Tongue (tissue), 2 donors: Measurements from ENCODE around the gene FADS6. TPM values are rescaled to one million over a fixed set of nuclear protein-coding genes. Genes with fewer than 3 reads are reported as not detected.

ENCODE experiments used
- DNase-seq: peaks from one replicate; pipeline ENCODE4 v3.0.0-alpha.2; 2015
- total RNA-seq: library from RNA; depleted of rRNA; stranded (reverse); fragments of >200 nt; gene quantifications from one replicate; pipeline ENCODE4 v1.2.3, GENCODE V29; 2014

FADS6 gene
- total RNA-seq, 1 donor from 2014 or later: 0.51 TPM

GRCh38 chr17:74853048-74853397 is 40.4 kb downstream of the FADS6 start:
- no peak for DNase-seq

- DNase-seq: peak; percentile 41
Measured at GRCh38 chr17:74852237-74853047, 41.0 kb downstream of the FADS6 start.

GRCh38 chr17:74851612-74852236 is 41.7 kb downstream of the FADS6 start:
- no peak for DNase-seq

GRCh38 chr17:74850914-74851313 is 42.5 kb downstream of the FADS6 start:
- no peak for DNase-seq

- no peak for DNase-seq
Measured at GRCh38 chr17:74850310-74850709, 43.1 kb downstream of the FADS6 start.

- DNase-seq: no peak
Measured at GRCh38 chr17:74848656-74849399, 44.6 kb downstream of the FADS6 start.

DNA sequence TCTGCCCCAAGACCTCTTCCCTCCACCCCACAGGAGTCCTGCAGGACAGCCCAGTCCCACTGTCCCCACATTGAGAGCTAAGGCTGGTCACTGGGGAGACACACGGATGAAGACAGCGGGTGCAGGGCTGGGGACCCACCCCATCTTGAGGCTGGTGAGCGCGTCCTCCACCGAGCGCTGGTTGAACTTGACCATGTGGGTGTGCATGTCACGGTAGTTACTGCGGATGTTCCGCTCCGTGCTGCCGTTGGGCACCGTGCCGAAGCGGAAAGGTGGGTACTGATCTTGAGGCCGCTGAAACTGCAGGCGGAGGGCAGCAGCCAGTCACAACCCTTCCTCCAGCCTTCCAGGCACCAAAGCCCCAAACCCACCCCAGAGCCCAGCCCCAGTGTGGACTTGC is 46.8 kb downstream of the FADS6 start:
- DNase-seq: no peak

GRCh38 chr17:74843352-74843627 is 50.1 kb downstream of the FADS6 start:
- DNase-seq: no peak

DNA sequence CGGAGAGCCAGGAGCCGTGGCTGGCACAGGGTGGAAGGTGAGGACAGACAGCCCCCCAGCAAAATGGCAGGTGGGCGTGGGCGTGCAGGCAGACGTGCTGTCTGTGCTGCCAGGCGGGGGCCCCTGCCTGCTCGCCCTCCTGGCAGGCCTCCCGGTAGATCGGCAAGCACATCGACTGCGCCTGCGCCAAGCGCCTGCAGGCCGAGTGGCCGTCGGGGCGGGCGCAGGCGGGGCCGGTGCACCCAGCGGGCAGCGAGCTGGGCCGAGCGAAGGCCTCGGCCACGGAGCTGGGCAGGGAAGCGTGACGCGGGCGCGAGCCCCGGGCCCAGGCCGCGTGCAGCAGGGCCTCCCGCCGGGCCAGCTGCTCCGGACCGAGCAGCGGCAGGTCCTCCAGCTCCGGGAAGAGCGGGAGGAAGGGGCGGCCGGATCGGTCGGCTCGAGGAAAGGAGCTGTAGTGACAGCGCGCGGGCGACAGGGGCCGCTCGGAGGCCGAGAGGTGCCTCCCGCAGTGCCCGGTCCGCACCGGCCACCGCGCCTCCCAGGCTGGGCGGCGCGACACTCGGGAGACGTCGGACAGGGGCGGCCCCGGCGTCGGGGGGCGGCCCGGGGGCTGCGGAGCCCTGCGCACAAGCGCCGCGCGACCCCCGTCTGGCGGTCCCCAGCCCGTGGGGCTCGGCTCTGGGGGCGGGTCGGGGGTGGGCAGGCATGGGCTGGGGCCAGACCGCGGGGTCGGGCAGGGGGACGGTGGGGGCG is 50.7 kb downstream of the FADS6 start:
- DNase-seq: peak; percentile 86

DNA sequence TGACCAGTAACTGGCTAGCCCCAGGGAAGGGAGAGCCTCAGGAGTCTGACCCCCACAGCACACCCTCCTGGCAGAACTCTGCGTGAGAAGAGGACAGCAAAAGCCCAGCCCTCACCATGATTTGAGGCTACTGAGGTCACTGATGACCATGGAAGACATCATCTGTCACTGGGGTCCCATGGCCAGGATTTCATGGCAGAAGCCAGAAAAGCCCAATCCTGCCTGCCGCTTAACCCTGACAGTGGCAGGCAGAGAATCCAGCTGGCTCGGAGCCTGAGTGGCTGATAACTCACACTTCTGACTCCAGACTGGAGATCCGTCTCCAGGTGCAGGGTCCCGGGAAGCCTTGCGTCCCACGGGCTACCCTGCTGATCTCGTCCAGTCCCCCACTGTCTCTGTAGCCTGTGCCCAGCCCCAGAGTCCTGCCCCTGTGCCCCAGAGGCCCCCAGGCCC is 51.3 kb downstream of the FADS6 start:
- DNase-seq: no peak

DNA sequence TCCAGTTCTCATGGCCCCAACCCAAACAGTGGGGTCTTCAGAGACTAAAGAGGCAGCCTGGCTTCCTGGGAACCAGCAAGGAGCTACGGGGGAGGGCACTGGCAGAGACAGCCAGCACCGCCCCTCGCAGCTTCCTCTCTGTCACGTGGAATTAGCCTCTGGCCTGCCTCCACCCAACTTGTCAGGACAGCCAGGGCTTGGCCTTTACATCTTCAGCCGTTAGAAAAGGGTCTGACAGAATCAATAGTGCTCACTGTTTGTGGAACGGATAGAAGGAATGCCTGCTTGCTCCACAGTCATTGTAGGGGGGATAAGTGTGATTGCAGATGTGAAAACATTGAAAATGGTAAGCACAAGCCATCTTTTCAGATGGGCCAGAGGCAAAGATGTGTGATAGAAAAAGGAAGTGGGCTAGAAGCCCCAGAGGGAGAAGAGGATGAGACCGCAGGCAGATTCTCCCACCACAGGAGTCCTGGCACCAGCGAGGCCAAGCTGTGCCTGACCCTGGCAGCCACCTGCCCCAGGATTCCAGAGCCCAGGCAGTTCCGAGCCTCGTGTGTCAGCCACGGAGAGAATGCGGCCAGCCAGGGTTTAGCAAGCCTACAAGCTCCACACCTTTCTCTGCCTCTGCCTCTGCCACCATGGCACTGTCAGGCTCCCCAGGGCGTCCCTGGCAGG is 52.3 kb downstream of the FADS6 start:
- peak; percentile 63 for DNase-seq

- DNase-seq: peak; percentile 47
Measured at GRCh38 chr17:74839990-74840852, 53.2 kb downstream of the FADS6 start.

- DNase-seq: no peak
Measured at GRCh38 chr17:74838274-74838673, 55.2 kb downstream of the FADS6 start.

GRCh38 chr17:74836691-74837467 is 56.6 kb downstream of the FADS6 start:
- DNase-seq: no peak

DNA sequence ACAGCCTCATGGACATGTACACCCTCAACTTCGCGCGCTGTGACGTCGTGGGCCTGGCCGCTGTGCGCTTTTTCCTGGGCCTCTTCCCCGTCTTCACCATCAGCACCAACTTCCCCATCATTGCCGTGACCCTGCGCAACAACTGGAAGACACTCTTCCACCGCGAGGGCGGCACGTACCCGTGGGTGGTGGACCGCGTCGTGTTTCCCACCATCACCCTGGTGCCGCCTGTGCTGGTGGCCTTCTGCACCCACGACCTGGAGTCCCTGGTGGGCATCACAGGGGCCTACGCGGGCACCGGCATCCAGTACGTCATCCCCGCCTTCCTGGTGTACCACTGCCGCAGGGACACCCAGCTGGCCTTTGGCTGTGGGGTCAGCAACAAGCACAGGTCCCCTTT is 57.2 kb downstream of the FADS6 start:
- DNase-seq: no peak

DNA sequence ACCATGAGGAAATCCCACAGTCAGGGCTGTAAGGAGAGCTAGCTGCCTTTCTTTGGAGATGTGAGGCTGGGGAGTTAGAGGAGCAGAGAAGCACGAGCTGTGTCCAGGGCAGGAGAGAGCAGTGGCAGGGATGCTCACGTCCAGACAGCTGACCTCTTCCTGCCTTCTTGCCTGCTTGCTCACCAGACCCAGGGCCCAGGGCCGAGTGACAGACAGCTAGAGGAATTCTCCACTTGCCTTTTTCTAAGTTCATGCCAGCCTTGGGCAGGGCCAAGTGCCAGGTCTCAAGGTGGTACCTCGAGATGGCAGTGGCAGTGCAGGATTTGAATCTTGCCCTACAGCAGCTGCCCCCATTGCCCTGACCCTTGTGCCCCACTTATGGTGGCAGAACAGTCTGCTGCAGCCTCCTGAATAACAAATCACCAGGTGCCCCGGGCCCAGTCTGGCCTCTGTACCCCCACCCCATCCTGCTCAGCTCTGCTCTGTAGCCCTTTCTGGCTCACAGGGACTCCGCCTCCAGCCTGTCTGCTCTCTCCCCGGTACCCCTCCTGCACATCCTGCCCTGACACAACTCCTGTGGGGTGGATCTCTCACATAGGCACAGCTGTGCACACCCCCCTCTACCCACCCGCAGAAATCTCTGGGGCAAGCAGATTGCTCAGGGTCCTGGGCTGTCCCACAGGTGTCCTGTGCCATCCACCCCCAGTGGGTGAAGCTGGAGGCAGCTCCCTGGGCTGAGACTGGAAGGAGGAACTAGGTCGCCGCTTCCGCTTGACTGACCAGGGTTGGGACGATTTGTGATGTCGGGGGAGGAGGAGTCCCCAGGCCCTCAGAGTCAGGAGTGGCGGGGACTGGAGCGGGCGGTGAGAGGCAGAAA is 59.7 kb downstream of the FADS6 start:
- DNase-seq: no peak

GRCh38 chr17:74832421-74832820 is 61.0 kb downstream of the FADS6 start:
- DNase-seq: no peak

DNA sequence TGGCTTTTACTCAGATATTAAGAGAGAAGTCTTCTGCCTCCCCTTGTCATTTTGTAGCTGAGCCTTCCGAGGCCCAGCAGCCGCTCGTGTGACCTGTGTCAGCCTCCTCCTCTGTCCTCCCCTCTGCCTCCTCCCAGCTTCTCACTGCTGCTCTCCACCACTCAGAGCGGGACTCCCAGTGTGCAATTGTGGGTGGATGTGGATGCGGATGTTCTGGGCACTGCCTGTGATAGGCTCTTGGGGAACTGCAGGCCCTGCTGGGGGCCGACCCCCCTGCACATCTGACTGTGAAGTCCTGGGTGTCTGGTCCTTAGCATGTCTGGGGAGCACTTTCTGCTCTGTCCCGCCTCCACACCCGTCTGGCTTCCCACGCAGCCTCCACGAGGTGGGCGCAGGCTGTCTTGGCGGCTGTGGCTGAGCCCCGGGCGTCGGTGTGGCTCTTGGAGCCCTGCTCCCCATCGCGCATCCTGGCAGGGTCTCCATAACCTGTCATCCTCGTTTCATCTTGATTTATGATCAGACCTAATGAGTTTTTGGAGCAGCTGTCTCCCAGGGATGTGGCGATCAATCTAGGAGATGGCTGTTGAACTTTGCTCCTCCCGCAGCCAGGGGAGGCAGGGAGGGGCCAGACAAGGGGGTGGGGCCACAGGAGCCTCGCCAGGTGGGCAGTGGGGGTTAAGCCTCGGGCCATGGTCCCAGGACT is 61.8 kb downstream of the FADS6 start:
- DNase-seq: no peak

DNA sequence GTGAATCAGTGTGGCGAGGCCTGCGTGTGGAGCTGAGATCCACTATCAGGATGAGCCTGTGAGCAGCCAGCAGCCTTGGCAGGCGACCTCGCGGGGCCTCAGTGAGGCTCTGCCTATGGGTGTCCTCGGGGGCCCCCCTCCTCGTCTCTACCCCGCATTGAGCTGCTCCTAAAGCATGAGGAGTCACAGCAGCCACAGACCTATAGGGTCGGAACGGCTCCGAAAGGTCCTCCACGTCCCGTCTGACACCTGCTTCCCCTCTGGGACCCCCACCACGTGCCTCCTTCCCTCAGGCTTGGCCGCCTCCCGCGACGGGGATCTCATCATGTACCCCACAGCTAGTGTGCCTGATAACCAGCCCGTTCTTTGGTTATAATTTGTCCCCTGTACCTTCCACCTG is 62.6 kb downstream of the FADS6 start:
- no peak for DNase-seq
